Measurements from ENCODE around the gene TTC14.

The TTC14 gene

DNA sequence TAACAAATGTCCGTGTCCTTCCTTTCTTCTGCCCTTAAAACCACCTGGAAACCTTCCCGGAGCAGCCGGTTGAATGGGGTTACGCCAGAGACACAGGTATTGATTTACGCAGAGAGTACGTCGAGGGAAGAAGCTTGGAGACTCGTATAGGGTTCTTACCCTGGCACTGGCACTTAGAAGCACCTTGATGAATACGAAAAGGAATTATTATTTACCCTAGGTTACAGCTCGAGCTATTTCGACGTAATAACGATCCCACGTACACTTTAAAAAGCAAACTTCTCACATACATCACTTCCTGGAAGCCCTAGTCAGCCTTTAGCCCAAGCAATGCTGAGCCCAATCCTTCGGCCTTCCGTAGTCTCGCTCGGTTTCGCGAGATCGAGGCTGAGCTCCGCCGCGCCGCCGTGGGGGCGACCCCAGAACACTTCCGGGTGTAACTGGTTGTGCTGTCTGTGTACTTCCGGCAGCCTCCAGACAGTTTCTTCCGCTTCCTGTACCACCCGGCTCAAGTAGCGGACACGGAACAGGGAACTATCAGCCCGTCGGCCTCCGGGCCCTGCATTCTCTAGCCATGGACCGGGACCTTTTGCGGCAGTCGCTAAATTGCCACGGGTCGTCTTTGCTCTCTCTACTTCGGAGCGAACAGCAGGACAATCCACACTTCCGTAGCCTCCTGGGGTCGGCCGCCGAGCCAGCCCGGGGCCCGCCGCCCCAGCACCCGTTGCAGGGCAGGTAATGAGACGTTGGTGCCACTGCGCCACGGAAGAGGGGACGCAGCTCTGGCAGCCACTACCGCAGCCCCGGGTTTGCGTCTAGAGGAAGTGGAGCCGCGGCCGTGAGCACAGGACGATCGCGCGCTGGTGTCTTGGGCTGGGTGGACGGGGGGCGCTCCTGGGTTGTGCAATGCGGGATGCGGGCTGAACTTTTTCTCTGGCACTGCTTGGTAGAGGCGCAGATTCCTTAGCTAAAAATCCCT is at the start of gene TTC14:
TSS of gene TTC14 (plus strand) at position 476 of the 979 bp plus-strand sequence. CDS start at position 575, 99 bp downstream.
- DNase-seq (ENCODE audit: low read depth), result peak; percentile 97
- peak within 1 kb of the TSS; percentile 94 for H3K4me3 ChIP-seq (ENCODE audit: low read depth, low read length)
- no peak for TF ChIP-seq CTCF (conservative IDR thresholded peaks at IDR 0.05; ENCODE audit: low read depth, low read length)

GRCh38 chr3:180563406-180563805 is 38.6 kb upstream of the TTC14 start:
- no peak for TF ChIP-seq CTCF (conservative IDR thresholded peaks at IDR 0.05; ENCODE audit: low read depth, low read length)
- no peak overlapping the region for H3K4me3 ChIP-seq (ENCODE audit: low read depth, low read length)
- DNase-seq (ENCODE audit: low read depth), result no peak

GRCh38 chr3:180564676-180565075 is 37.3 kb upstream of the TTC14 start:
- TF ChIP-seq CTCF (conservative IDR thresholded peaks at IDR 0.05; ENCODE audit: low read depth, low read length), result no peak
- H3K4me3 ChIP-seq (ENCODE audit: low read depth, low read length), result no peak overlapping the region
- no peak for DNase-seq (ENCODE audit: low read depth)

DNA sequence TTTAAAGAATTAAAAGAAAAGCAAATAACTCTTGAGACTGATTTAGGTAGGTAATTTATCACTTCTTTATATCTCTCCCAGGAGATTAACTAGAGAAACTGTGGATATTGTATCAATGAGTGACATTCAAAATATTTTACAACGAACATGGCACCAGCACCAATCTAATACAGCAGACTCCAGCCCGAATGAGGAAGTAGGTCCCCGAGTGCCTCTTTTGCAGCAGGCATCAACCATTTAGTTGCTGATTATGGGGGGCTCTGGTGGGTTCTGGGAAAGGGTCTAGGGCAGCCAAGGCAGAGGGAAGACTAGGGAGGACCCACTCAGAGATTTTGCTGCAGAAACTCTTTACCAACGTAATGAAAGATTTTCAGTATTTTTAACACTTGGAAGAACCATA is 31.7 kb upstream of the TTC14 start:
- DNase-seq (ENCODE audit: low read depth), result no peak
- H3K4me3 ChIP-seq (ENCODE audit: low read depth, low read length), result no peak overlapping the region
- no peak for TF ChIP-seq CTCF (conservative IDR thresholded peaks at IDR 0.05; ENCODE audit: low read depth, low read length)

- no peak overlapping the region for H3K4me3 ChIP-seq (ENCODE audit: low read depth, low read length)
- DNase-seq (ENCODE audit: low read depth), result no peak
- TF ChIP-seq CTCF (conservative IDR thresholded peaks at IDR 0.05; ENCODE audit: low read depth, low read length), result no peak
Measured at GRCh38 chr3:180571831-180572598, 29.9 kb upstream of the TTC14 start.

DNA sequence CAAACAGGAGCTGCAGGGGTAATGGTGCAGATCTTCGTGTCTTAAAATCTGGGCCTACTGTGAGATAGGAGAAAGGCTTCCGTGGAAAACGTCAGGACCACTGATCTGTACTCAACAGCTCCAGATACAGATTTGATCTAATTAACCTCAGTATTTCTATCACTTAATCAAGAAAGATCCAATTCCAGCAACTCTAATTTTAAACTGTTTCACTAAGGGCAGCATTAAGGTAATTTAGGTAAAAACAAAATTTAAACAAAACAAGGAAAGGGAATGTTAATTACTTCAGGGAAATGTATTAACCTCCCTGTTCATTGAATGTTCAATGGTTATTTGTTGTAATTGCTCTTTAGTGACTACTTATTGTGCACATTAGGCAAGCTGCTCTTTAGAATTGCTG is 26.4 kb upstream of the TTC14 start:
- no peak for TF ChIP-seq CTCF (conservative IDR thresholded peaks at IDR 0.05; ENCODE audit: low read depth, low read length)
- DNase-seq (ENCODE audit: low read depth), result no peak

More for the DNA sequence above, 26.4 kb upstream of the TTC14 start:
- no peak overlapping the region for H3K4me3 ChIP-seq (ENCODE audit: low read depth, low read length)
